Muscle layer of colon (tissue), 2 donors: Measurements from ENCODE around the gene C9orf78.

Experiments
- H3K27ac ChIP-seq: one replicate; pipeline ENCODE4 v1.7.0; 2013; ENCODE audit warnings: low read depth, mild to moderate bottlenecking, low read length, moderate library complexity
- H3K27me3 ChIP-seq, 2 donors: one replicate each; pipeline ENCODE4 v1.7.0; 2013; ENCODE audit warnings: low read length in 2 of 2, mild to moderate bottlenecking in 2 of 2; ENCODE audit not compliant: insufficient read depth in 2 of 2, control insufficient read depth in 1 of 2
- H3K36me3 ChIP-seq: one replicate; pipeline ENCODE4 v1.7.0; 2013; ENCODE audit warnings: mild to moderate bottlenecking, low read length; ENCODE audit not compliant: insufficient read depth
- H3K4me1 ChIP-seq: one replicate; pipeline ENCODE4 v1.7.0; 2013; ENCODE audit warnings: mild to moderate bottlenecking, low read length; ENCODE audit not compliant: insufficient read depth
- H3K4me3 ChIP-seq, 2 donors: one replicate each; pipeline ENCODE4 v1.7.0; 2013; ENCODE audit warnings: low read length in 2 of 2, low read depth in 1 of 2, mild to moderate bottlenecking in 1 of 2, moderate library complexity in 1 of 2
- H3K9ac ChIP-seq: one replicate; pipeline ENCODE4 v1.7.0; 2013; ENCODE audit warnings: low read length
- H3K9me3 ChIP-seq: one replicate; pipeline ENCODE4 v1.7.0; 2013; ENCODE audit warnings: mild to moderate bottlenecking, low read length
- donor health status: abdominal sarcoma.
- donor health status: Adenocarcinoma of cecum.

C9orf78 gene

DNA sequence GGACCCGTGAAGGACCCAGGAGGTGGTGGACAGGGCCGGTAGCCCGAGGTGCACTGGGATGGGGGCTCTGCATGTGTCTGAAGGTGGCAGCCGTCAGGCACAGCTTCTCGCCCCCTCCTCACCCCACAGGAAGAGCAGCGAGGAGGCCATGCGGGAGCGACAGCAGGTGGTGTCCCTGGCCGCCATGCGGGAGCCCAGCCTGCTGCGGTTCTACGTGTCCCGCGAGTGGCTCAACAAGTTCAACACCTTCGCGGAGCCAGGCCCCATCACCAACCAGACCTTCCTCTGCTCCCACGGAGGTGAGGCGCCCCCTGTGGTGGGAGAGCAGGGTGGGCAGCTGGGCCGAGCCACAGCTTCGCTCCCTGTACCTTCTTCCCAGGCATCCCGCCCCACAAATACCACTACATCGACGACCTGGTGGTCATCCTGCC, 40.1 kb upstream of the C9orf78 start:
- Histone ChIP-seq H3K27ac (no peak overlapping the region), H3K9me3 (no peaks in the 10 kb centered on the region)

DNA sequence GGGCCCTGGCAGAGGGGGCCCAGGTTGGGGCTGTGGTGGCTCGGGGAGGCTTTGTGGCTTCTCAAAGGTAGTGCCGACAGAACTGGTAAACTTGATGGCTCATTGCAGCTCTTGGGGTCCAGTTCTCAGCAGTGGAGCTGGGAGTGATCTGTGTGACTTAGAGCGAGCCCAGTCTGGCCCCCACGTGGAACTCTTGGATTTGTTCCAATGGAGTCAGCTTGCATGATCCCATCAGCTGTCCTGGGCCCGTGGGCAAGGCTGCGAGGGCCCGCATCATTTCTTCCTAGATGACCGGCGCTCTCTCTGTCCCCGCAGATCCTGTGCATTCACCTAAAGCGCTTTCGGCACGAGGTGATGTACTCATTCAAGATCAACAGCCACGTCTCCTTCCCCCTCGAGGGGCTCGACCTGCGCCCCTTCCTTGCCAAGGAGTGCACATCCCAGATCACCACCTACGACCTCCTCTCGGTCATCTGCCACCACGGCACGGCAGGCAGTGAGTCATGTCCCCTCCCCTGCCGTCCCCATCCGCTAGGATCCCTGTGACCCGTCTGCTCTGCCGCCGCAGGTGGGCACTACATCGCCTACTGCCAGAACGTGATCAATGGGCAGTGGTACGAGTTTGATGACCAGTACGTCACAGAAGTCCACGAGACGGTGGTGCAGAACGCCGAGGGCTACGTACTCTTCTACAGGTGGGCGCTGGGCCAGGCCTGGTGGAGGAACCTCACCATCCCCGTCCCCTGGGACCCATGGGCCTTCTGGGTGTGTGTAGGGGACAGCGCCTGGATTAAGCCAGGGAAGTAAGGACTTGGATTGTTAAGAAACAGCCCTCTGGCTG, 39.4 kb upstream of the C9orf78 start:
- no peak overlapping the region for H3K4me3 ChIP-seq
- H3K9me3 ChIP-seq = no peaks in the 10 kb centered on the region
- H3K9ac ChIP-seq = no peak overlapping the region
- H3K27ac ChIP-seq = no peak overlapping the region
- peaks cover 40% of the 10 kb centered on the region for H3K36me3 ChIP-seq
- no peaks in the 10 kb centered on the region for H3K4me1 ChIP-seq
- H3K27me3 ChIP-seq = no peaks in the 10 kb centered on the region

More for the DNA sequence above, 40.1 kb upstream of the C9orf78 start:
- Histone ChIP-seq H3K4me3 (no peak overlapping the region), H3K36me3 (peaks cover 40% of the 10 kb centered on the region), H3K27me3 (no peaks in the 10 kb centered on the region), H3K9ac (no peak overlapping the region), H3K4me1 (peaks cover 2% of the 10 kb centered on the region)

DNA sequence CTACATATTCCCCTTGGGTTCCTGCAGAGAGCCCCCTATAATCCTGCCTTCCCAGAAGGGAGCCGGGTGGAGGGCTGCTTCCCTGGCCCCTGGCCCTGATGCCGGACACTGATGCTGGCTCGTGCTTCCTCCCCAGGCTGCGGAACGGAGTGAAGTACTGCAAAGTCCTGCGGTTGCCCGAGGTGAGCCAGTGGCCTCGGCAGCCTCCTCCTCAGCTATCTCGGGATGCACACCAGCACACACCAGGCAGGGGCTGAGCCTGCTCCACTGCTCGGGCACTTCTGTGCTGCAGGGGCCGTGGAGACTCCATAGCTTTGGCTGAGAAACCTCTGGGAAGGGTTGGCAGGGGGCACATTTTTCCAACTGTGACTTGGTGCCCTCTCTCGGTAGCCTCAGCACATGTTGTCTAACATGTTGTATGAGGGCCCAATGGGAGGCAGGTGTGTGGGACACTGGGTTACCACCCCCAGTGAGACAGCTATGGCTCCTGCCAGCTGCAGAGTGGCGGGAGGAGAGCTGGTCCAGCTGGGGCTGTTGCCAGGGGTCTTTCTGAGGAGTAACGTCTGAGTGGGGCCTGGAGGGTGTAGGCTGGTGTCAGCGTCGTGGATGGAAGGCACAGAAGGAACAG, 38.6 kb upstream of the C9orf78 start:
- H3K9me3 ChIP-seq = no peaks in the 10 kb centered on the region
- no peaks in the 10 kb centered on the region for H3K4me1 ChIP-seq
- H3K9ac ChIP-seq = no peak overlapping the region
- no peaks in the 10 kb centered on the region for H3K27me3 ChIP-seq
- peaks cover 40% of the 10 kb centered on the region for H3K36me3 ChIP-seq
- H3K4me3 ChIP-seq = no peak overlapping the region
- H3K27ac ChIP-seq = no peak overlapping the region

DNA sequence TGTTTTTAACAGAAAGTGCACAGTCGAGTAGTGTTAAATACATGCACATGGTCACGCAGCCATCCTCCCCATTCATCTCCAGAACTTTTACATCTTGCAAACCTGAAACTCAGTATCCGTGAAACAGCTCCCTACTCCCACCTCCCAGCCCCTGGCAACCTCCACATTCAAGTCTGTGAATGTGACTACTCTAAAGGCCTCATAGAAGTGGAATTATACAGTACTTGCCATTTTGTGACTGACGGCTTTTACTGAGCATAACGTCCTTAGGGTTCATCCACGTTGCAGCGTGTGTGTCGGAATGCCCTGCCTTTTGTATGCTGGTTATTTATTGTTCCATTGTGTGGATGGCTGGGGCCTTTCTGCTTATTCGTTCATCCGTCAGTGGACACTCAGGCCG, 36.0 kb upstream of the C9orf78 start:
- H3K36me3 ChIP-seq = peaks cover 37% of the 10 kb centered on the region
- no peak overlapping the region for H3K9ac ChIP-seq
- no peaks in the 10 kb centered on the region for H3K9me3 ChIP-seq
- no peak overlapping the region for H3K27ac ChIP-seq
- H3K27me3 ChIP-seq = no peaks in the 10 kb centered on the region
- no peak overlapping the region for H3K4me3 ChIP-seq
- no peaks in the 10 kb centered on the region for H3K4me1 ChIP-seq

DNA sequence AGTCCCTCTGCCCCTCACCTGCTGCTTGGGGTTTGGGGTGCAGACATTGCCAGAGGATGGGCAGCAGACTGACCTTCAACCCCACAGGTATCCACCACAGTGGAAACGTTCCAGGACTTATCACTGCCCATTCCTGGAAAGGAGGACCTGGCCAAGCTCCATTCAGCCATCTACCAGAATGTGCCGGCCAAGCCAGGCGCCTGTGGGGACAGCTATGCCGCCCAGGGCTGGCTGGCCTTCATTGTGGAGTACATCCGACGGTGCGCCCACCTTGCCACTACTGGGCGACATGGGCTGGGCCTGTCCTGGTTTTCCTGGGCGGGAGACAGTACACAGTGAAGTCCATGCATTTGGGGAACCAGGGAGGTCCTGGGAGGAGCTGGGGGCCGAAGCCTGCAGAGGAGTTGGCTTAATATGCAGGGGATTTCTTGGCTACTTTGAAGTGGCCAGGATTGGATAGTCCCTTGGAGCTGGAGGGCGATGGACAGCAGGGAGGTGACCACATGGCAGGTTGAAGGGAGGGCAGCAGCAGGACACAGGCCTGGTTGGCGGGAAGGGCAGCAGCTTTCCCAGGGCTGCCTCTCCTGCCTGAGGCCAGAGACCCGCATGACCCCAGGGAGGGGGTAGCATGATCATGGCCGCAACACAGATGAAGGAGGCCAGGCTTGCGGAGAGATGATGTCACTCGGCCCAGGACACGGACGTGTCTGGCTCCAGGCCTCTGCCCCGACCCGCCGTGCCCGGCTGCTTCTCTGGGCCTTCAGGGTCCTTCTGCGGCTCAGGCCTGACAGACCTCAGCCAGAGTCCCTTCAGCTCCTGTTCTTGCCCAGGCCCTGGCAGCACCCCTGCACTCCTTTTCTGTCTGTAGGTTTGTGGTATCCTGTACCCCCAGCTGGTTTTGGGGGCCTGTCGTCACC, 34.8 kb upstream of the C9orf78 start:
- Histone ChIP-seq H3K4me3 (no peak overlapping the region), H3K27me3 (no peaks in the 10 kb centered on the region), H3K4me1 (no peaks in the 10 kb centered on the region), H3K9me3 (no peaks in the 10 kb centered on the region), H3K9ac (no peak overlapping the region), H3K27ac (no peak overlapping the region), H3K36me3 (peaks cover 34% of the 10 kb centered on the region)

DNA sequence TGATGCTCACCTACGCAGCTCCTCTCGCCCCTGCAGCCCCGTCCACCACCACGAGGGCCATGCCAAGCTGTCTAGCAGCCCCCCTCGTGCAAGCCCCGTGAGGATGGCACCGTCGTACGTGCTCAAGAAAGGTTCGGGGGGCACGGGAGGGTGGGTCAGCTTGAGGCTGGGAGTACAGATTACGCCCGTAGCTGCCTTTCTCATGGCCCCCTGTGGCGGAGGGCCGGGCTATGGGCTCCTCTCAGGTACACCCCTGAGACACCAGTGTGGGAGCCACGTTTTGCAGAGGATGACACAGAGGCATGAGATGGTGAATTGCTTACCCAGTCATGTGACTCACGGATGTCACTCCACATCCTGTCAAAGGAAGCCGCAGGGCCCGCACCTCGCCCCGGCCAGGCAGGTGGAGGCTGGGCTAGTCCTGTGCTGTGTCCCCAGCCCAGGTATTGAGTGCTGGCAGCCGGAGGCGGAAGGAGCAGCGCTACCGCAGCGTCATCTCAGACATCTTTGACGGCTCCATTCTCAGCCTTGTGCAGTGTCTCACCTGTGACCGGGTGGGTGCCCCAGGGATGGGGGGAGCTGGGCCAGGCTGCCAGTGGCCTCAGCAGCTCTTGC, 33.9 kb upstream of the C9orf78 start:
- Histone ChIP-seq H3K9me3 (no peaks in the 10 kb centered on the region), H3K27ac (no peak overlapping the region), H3K27me3 (no peaks in the 10 kb centered on the region), H3K9ac (no peak overlapping the region), H3K36me3 (peaks cover 27% of the 10 kb centered on the region), H3K4me3 (no peak overlapping the region), H3K4me1 (no peaks in the 10 kb centered on the region)

- H3K27ac ChIP-seq = no peak overlapping the region
- H3K9me3 ChIP-seq = no peaks in the 10 kb centered on the region
- no peaks in the 10 kb centered on the region for H3K27me3 ChIP-seq
- no peak overlapping the region for H3K4me3 ChIP-seq
- no peak overlapping the region for H3K9ac ChIP-seq
- H3K36me3 ChIP-seq = peaks cover 23% of the 10 kb centered on the region
- H3K4me1 ChIP-seq = no peaks in the 10 kb centered on the region
These were observed 33.2 kb upstream of the C9orf78 start for GRCh38 chr9:129868023-129868871.

DNA sequence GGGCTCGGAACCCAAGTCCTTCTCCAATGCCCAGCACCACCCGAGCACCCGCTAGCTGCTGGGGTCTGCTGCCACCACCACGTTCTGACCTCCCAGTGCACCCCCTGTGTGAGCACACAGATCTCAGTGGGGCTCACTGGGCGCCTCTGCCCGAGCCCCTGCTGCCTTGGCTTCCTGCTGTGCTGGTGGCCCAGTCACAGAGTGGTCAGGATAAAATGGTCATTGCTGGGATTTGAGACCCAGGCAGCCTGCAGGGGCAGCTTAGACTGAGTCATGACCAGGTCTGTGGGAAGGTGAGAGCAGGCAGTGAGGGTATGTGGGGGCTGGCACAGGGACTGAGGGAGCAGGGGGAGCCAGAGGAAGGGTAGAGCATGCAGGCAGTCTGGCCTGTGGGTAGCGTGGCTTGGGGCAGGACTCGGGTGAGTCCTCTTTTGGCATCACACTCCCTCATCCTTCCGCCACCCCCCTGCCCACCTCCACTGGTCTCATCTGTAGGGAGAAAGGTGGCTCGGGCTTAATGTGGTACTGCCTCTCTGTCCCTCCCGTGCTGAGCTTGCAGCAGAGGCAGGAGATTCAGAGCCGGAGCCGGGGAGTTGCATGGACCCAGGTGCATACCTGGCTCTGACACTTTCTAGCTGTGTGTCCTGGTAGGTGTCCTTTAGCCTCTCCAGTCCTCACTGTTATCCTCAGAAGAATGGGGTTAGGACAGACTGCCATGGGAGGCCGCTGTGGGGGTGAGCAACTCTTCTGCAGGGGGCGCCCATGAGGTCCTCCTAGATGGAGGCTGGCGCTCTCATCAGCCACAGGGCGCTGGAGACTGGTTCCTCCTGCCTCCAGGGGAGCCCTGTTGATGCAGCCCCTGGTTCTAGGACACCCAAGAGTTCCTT, 32.3 kb upstream of the C9orf78 start:
- H3K36me3 ChIP-seq = peaks cover 25% of the 10 kb centered on the region
- H3K27me3 ChIP-seq = no peaks in the 10 kb centered on the region
- no peak overlapping the region for H3K4me3 ChIP-seq
- H3K27ac ChIP-seq = no peak overlapping the region
- no peaks in the 10 kb centered on the region for H3K9me3 ChIP-seq
- H3K9ac ChIP-seq = no peak overlapping the region
- no peaks in the 10 kb centered on the region for H3K4me1 ChIP-seq

GRCh38 chr9:129866394-129867135, 31.5 kb upstream of the C9orf78 start:
- Histone ChIP-seq H3K4me3 (no peak overlapping the region), H3K9ac (no peak overlapping the region), H3K9me3 (no peaks in the 10 kb centered on the region), H3K27ac (no peak overlapping the region), H3K27me3 (no peaks in the 10 kb centered on the region), H3K36me3 (peaks cover 30% of the 10 kb centered on the region), H3K4me1 (no peaks in the 10 kb centered on the region)
